SU-DHL-6 (cell line): ENCODE results near the gene FAIM2.

Experiments
- H2AFZ ChIP-seq: fragments of 200-600 bp; sonication (generic); 2 replicates; pipeline ENCODE4 v1.6.1; 2014; ENCODE audit warnings: low read depth, mild to moderate bottlenecking, moderate library complexity, mixed read lengths, antibody characterized with exemption, low read length; ENCODE audit not compliant: severe bottlenecking
- H3F3A ChIP-seq: fragments of 200-600 bp; shearing (Covaris generic); 2 replicates; pipeline ENCODE4 v1.6.0; 2016; ENCODE audit warnings: antibody characterized with exemption, mild to moderate bottlenecking; ENCODE audit not compliant: insufficient read depth
- H3K27ac ChIP-seq: fragments of 200-600 bp; sonication (generic); 2 replicates; pipeline ENCODE4 v1.5.1; 2016; ENCODE audit warnings: low read depth, mild to moderate bottlenecking, low read length, moderate library complexity, mixed read lengths
- H3K27me3 ChIP-seq: fragments of 200-600 bp; sonication (generic), shearing (Covaris generic); 2 replicates; pipeline ENCODE4 v1.6.0; 2014; ENCODE audit warnings: mild to moderate bottlenecking, low read length
- H3K36me3 ChIP-seq: fragments of 200-600 bp; sonication (generic); 2 replicates; pipeline ENCODE4 v1.6.1; 2014; ENCODE audit warnings: mild to moderate bottlenecking, low read length, mixed read lengths
- H3K4me2 ChIP-seq: fragments of 300-600, 200-600 bp; shearing (Covaris generic), sonication (generic); 2 replicates; pipeline ENCODE4 v1.6.0; 2014; ENCODE audit warnings: low read length, low read depth, mild to moderate bottlenecking; ENCODE audit not compliant: poor library complexity, severe bottlenecking
- H3K4me3 ChIP-seq: fragments of 200-600 bp; sonication (generic); 2 replicates; pipeline ENCODE4 v1.5.1; 2014; ENCODE audit warnings: antibody characterized with exemption, low read length, mild to moderate bottlenecking, mixed read lengths; ENCODE audit not compliant: insufficient read depth, poor library complexity, severe bottlenecking
- H3K79me2 ChIP-seq: fragments of 200-600 bp; sonication (generic); 2 replicates; pipeline ENCODE4 v1.6.1; 2014; ENCODE audit warnings: mild to moderate bottlenecking, low read length, moderate library complexity; ENCODE audit not compliant: insufficient read depth
- H3K9ac ChIP-seq: fragments of 200-600 bp; sonication (generic); 2 replicates; pipeline ENCODE4 v1.7.0; 2014; ENCODE audit warnings: mild to moderate bottlenecking, low read length
- H3K9me2 ChIP-seq: fragments of 200-600 bp; sonication (generic); replicated peaks from 2 replicates; pipeline ENCODE4 v1.6.1; 2014; ENCODE audit warnings: low read length; ENCODE audit not compliant: insufficient read depth
- H3K9me3 ChIP-seq: fragments of 200-600 bp; sonication (generic); 2 replicates; pipeline ENCODE4 v1.6.1; 2014; ENCODE audit warnings: low read length, mixed read lengths; ENCODE audit not compliant: insufficient read depth
- H4K20me1 ChIP-seq: fragments of 200-600 bp; sonication (generic); 2 replicates; pipeline ENCODE4 v1.6.1; 2014; ENCODE audit warnings: low read depth, mild to moderate bottlenecking, antibody characterized with exemption, low read length, moderate library complexity, mixed read lengths
- CTCF ChIP-seq: fragments of 200-600 bp; sonication (generic); IDR thresholded peaks from one replicate; pipeline ENCODE4 v1.5.1; 2017; ENCODE audit warnings: antibody characterized with exemption, mild to moderate bottlenecking, low read length, moderate library complexity; ENCODE audit not compliant: insufficient read depth, poor library complexity, severe bottlenecking
- EZH2phosphoT487 ChIP-seq: fragments of 200-600 bp; sonication (generic), shearing (Covaris generic); conservative IDR thresholded peaks from 2 replicates; pipeline ENCODE4 v1.6.1; 2018; ENCODE audit warnings: mild to moderate bottlenecking, antibody characterized with exemption, low read length, moderate library complexity, mixed read lengths

FAIM2 gene

GRCh38 chr12:49921936-49922335, 18.2 kb upstream of the FAIM2 start:
- H3K27ac ChIP-seq: no peak overlapping the region
- H3K9me3 ChIP-seq: no peaks in the 10 kb centered on the region
- TF ChIP-seq EZH2phosphoT487 (no peak), CTCF (no peak)
- H3K4me3 ChIP-seq: no peak overlapping the region
- H3K79me2 ChIP-seq: no peaks in the 10 kb centered on the region
- no peaks in the 10 kb centered on the region for H3K27me3 ChIP-seq
- H3K9me2 ChIP-seq: no peaks in the 10 kb centered on the region
- no peak overlapping the region for H3K9ac ChIP-seq
- no peaks in the 10 kb centered on the region for H4K20me1 ChIP-seq
- H3K4me2 ChIP-seq: no peak overlapping the region
- no peak overlapping the region for H2AFZ ChIP-seq
- no peaks in the 10 kb centered on the region for H3F3A ChIP-seq
- no peaks in the 10 kb centered on the region for H3K36me3 ChIP-seq

- Histone ChIP-seq H3K27ac (no peak overlapping the region), H3K9me3 (no peaks in the 10 kb centered on the region), H3K36me3 (no peaks in the 10 kb centered on the region), H3K79me2 (no peaks in the 10 kb centered on the region), H3K4me3 (no peak overlapping the region), H3F3A (no peaks in the 10 kb centered on the region), H3K4me2 (no peak overlapping the region), H3K27me3 (no peaks in the 10 kb centered on the region), H2AFZ (no peak overlapping the region), H3K9me2 (no peaks in the 10 kb centered on the region), H4K20me1 (no peaks in the 10 kb centered on the region), H3K9ac (no peak overlapping the region)
- no peak for TF ChIP-seq CTCF
- TF ChIP-seq EZH2phosphoT487: no peak
Measured at GRCh38 chr12:49921299-49921698, 17.6 kb upstream of the FAIM2 start.

- no peaks in the 10 kb centered on the region for H3K79me2 ChIP-seq
- no peak overlapping the region for H2AFZ ChIP-seq
- TF ChIP-seq EZH2phosphoT487: no peak
- TF ChIP-seq CTCF: no peak
- H3K4me3 ChIP-seq: no peak overlapping the region
- no peak overlapping the region for H3K27ac ChIP-seq
- no peaks in the 10 kb centered on the region for H4K20me1 ChIP-seq
- H3K27me3 ChIP-seq: no peaks in the 10 kb centered on the region
- no peak overlapping the region for H3K4me2 ChIP-seq
- H3K9ac ChIP-seq: no peak overlapping the region
- H3K9me3 ChIP-seq: no peaks in the 10 kb centered on the region
- no peaks in the 10 kb centered on the region for H3K9me2 ChIP-seq
- no peaks in the 10 kb centered on the region for H3F3A ChIP-seq
- H3K36me3 ChIP-seq: no peaks in the 10 kb centered on the region
Measured at GRCh38 chr12:49920915-49921286, 17.2 kb upstream of the FAIM2 start.
